ENCODE data around the gene PDIA5.

DNA sequence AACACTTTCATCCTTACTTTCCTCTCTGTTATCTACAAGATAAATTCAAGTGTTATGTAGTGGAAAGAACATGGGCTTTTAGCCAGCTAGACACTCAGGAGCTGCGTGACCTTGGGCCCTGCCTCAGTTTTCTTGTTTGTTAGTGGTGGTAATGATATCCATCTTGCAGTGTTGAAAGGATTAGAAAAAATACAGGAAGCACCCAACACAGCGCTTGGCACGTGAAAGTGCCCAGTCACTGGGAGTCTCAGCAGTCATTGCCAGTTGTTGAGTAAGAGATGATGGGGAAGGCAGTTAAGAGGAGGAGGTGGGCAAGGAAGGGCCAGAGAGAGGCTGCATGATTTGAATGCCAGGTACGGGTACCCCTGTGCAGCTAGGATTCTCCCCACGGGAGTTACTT, 5.3 kb downstream of the PDIA5 start:
- TF ChIP-seq CTCF (conservative IDR thresholded peaks at IDR 0.05; ENCODE audit: low read depth, low read length) = no peak
- no peak for TF ChIP-seq EZH2 (IDR thresholded peaks at IDR 0.05; ENCODE audit: borderline replicate concordance, low read depth, low read length, poor library complexity, severe bottlenecking)

All from A673 (cell line).